A673 (cell line): ENCODE results near the gene TENM3. TPM values are rescaled to one million over a fixed set of nuclear protein-coding genes. Genes with fewer than 3 reads are reported as not detected.

Experiments
- BruUV-seq: library from RNA; stranded (reverse); fragments of 400-500 nt; replicated peaks from 2 replicates; lab custom pipeline; 2021; lab: Mats Ljungman, UMichigan
- CTCF ChIA-PET: fragments of 300-600 bp; sonication (Branson Sonifier 250); formaldehyde crosslinking; loops from one replicate; lab custom pipeline; 2022; ENCODE audit warnings: antibody characterized with exemption; lab: Charles Lee
- POLR2A ChIA-PET: fragments of 300-600 bp; sonication (Branson Sonifier 250); formaldehyde crosslinking; loops from one replicate; lab custom pipeline; 2022; ENCODE audit warnings: antibody characterized with exemption; ENCODE audit not compliant: low non-redundant PET; lab: Charles Lee
- DNase-seq: peaks from one replicate; pipeline ENCODE4 v3.0.0-alpha.2; 2015; ENCODE audit warnings: low spot score
- H3K27ac ChIP-seq: fragments of 200-600 bp; sonication (generic); 2 replicates; pipeline ENCODE4 v1.5.1; 2016; ENCODE audit warnings: mixed run types, low read depth, mild to moderate bottlenecking, mixed read lengths, antibody characterized with exemption, low read length; ENCODE audit not compliant: poor library complexity, severe bottlenecking
- H3K27me3 ChIP-seq: fragments of 200-600 bp; sonication (generic); replicated peaks from 2 replicates; pipeline ENCODE4 v1.6.1; 2017; ENCODE audit warnings: mixed run types, low read depth, mild to moderate bottlenecking, mixed read lengths, antibody characterized with exemption, low read length; ENCODE audit not compliant: insufficient read depth, poor library complexity
- H3K36me3 ChIP-seq: fragments of 200-600 bp; sonication (generic); 2 replicates; pipeline ENCODE4 v1.6.1; 2016; ENCODE audit warnings: mixed run types, mild to moderate bottlenecking, mixed read lengths, antibody characterized with exemption, low read length; ENCODE audit not compliant: insufficient read depth, poor library complexity, severe bottlenecking
- H3K4me1 ChIP-seq: fragments of 200-600 bp; sonication (generic); 2 replicates; pipeline ENCODE4 v1.6.1; 2017; ENCODE audit warnings: mixed run types, mild to moderate bottlenecking, mixed read lengths, antibody characterized with exemption, low read length; ENCODE audit not compliant: insufficient read depth, poor library complexity, severe bottlenecking
- H3K4me3 ChIP-seq: fragments of 200-600 bp; sonication (generic); 2 replicates; pipeline ENCODE4 v1.5.1; 2016; ENCODE audit warnings: low read depth, mixed run types, mild to moderate bottlenecking, mixed read lengths, low read length; ENCODE audit not compliant: poor library complexity, severe bottlenecking
- H3K9me3 ChIP-seq: fragments of 200-600 bp; sonication (generic); 2 replicates; pipeline ENCODE4 v1.6.1; 2016; ENCODE audit warnings: mixed run types, low read depth, mild to moderate bottlenecking, mixed read lengths, antibody characterized with exemption, low read length; ENCODE audit not compliant: poor library complexity, severe bottlenecking
- CTCF ChIP-seq: fragments of 300-800, 200-600 bp; sonication (generic); conservative IDR thresholded peaks from 2 replicates; pipeline ENCODE4 v1.5.1; 2017; ENCODE audit warnings: low read depth, mild to moderate bottlenecking, antibody characterized with exemption, low read length, moderate library complexity, mixed read lengths
- EZH2 ChIP-seq: fragments of 200-600 bp; sonication (generic); IDR thresholded peaks from 2 replicates; pipeline ENCODE4 v1.6.1; 2017; ENCODE audit warnings: borderline replicate concordance, low read depth, mild to moderate bottlenecking, mixed read lengths, antibody characterized with exemption, low read length; ENCODE audit not compliant: poor library complexity, severe bottlenecking
- intact Hi-C: fragments of 100-400 bp; cut with micrococcal nuclease; formaldehyde crosslinking; loops from one replicate; pipeline ENCODE4 v1.10.0; 2022; ENCODE audit not compliant: unreplicated experiment
- total RNA-seq: library from RNA; stranded (reverse); gene quantifications from 2 replicates; pipeline ENCODE4 v1.2.3, GENCODE V29; 2021

The TENM3 gene
- total RNA-seq, 1 experiment from 2014 or later: 26.4 TPM

- ChIA-PET CTCF (no interaction called here), POLR2A (no interaction called here)
- DNase-seq: no peak
- H3K27ac ChIP-seq: no peak overlapping the region
- no peaks in the 10 kb centered on the region for H3K36me3 ChIP-seq
- H3K4me3 ChIP-seq: no peak overlapping the region
- no peaks in the 10 kb centered on the region for H3K27me3 ChIP-seq
- H3K4me1 ChIP-seq: no peaks in the 10 kb centered on the region
- intact Hi-C loops: no loop called here
- BruUV-seq: no TSS peak
- no peak for TF ChIP-seq EZH2
- TF ChIP-seq CTCF: no peak
- H3K9me3 ChIP-seq: no peaks in the 10 kb centered on the region
These were observed 602.4 kb downstream of the TENM3 start for GRCh38 chr4:182845618-182846017.

GRCh38 chr4:182846036-182846435, 602.8 kb downstream of the TENM3 start:
- TF ChIP-seq CTCF (no peak), EZH2 (no peak)
- Histone ChIP-seq H3K4me3 (no peak overlapping the region), H3K4me1 (no peaks in the 10 kb centered on the region), H3K36me3 (no peaks in the 10 kb centered on the region), H3K27me3 (no peaks in the 10 kb centered on the region), H3K27ac (no peak overlapping the region), H3K9me3 (no peaks in the 10 kb centered on the region)
- DNase-seq: no peak
- ChIA-PET POLR2A (no interaction called here), CTCF (no interaction called here)
- BruUV-seq: no TSS peak
- intact Hi-C loops: no loop called here

- H3K4me1 ChIP-seq: no peaks in the 10 kb centered on the region
- H3K27ac ChIP-seq: no peak overlapping the region
- TF ChIP-seq EZH2: no peak
- no peak for TF ChIP-seq CTCF
- H3K27me3 ChIP-seq: no peaks in the 10 kb centered on the region
- H3K36me3 ChIP-seq: no peaks in the 10 kb centered on the region
- H3K9me3 ChIP-seq: no peaks in the 10 kb centered on the region
- CTCF ChIA-PET: no interaction called here
- POLR2A ChIA-PET: no interaction called here
- intact Hi-C loops: no loop called here
- no peak overlapping the region for H3K4me3 ChIP-seq
- no peak for DNase-seq
- BruUV-seq: no TSS peak
These were observed 604.6 kb downstream of the TENM3 start for GRCh38 chr4:182847576-182848450.
